ENCODE results near the gene MAP3K13.
"Not testable (repeated sequence)": the region's sequence is repeated elsewhere in the genome, so short reads cannot be mapped to it uniquely, and the experiment has no call there.

The MAP3K13 gene

DNA sequence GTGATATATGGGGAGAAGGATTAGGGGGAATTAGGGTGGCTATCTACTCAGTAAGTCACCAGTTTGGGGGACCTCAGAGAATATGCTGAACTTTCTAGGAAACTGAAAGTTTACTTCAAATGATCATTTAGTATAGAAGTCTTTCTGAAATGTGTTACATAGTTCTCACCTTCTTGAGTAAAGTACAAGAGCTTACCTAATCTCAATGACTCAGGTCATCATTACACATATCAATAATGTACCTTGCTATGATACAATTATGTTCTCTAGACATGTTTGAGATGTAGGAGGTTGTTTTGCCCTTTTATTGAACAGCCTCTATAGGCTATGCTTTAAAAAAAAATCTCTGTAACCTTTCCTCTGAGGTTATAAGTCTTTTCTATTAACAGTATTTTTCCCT lies 85.2 kb downstream of the MAP3K13 start:
- DNase-seq (ENCODE audit: low read depth): no peak

- DNase-seq (ENCODE audit: low read depth): not testable (repeated sequence)
These were observed 88.5 kb downstream of the MAP3K13 start for GRCh38 chr3:185451432-185451831.

GRCh38 chr3:185457376-185457775 lies 94.4 kb downstream of the MAP3K13 start:
- DNase-seq (ENCODE audit: low read depth): no peak

GRCh38 chr3:185460309-185460708 lies 97.4 kb downstream of the MAP3K13 start:
- DNase-seq (ENCODE audit: low read depth): no peak

GRCh38 chr3:185460719-185461350 lies 97.9 kb downstream of the MAP3K13 start:
- DNase-seq (ENCODE audit: low read depth): peak; percentile 4

- no peak for DNase-seq (ENCODE audit: low read depth)
These were observed 102.5 kb downstream of the MAP3K13 start for GRCh38 chr3:185465471-185465870.

- DNase-seq (ENCODE audit: low read depth): not testable (repeated sequence)
These were observed 103.2 kb downstream of the MAP3K13 start for GRCh38 chr3:185466123-185466522.

GRCh38 chr3:185469542-185469941 lies 106.6 kb downstream of the MAP3K13 start:
- no peak for DNase-seq (ENCODE audit: low read depth)

- DNase-seq (ENCODE audit: low read depth): no peak
These were observed 107.4 kb downstream of the MAP3K13 start for GRCh38 chr3:185470323-185470722.

- no peak for DNase-seq (ENCODE audit: low read depth)
These were observed 110.4 kb downstream of the MAP3K13 start for GRCh38 chr3:185473290-185473815.

- DNase-seq (ENCODE audit: low read depth): not testable (repeated sequence)
These were observed 112.0 kb downstream of the MAP3K13 start for GRCh38 chr3:185474922-185475321.

- no peak for DNase-seq (ENCODE audit: low read depth)
These were observed 114.4 kb downstream of the MAP3K13 start for GRCh38 chr3:185477316-185477715.

- no peak for DNase-seq (ENCODE audit: low read depth)
These were observed 116.5 kb downstream of the MAP3K13 start for GRCh38 chr3:185479373-185479945.

DNA sequence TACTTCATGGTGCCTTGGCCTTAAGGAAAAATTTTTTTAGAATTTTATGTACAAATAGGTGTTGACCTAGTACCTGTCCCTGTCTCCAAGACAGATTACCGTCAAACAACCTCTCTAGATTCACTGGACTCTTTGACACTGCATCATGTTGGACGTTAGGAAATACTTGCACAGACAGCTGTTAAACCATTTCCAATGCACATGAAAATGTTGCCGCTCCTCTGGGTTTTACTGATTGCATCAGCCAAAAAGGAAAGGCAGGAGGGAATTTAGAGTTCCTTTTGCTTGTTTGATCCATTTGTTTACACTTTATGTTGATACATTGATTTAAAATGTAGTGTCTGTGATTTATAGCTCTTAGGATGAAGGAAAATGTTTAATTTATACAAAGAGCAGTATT lies 121.4 kb downstream of the MAP3K13 start:
- no peak for DNase-seq (ENCODE audit: low read depth)

- DNase-seq (ENCODE audit: low read depth): no peak
These were observed 123.5 kb downstream of the MAP3K13 start for GRCh38 chr3:185486394-185486793.

DNA sequence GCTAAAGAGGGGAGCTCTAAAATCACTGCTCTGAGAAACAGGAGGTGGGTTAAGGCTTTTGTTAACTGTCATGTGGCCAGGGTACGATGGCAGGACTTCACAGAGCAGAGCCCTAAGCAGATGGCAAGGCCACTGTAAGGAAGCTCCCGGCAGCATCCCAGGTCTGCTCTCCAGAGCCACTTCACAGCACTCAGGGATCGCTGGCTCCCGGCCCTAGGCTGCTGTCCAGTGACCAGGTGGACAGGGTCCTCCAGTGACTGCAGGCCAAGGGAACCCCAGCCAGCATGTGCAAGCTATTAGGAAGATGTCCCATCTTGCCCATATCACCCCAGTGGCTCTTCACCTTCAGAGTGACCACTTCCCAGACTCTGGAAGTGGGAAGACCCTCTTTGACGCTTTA lies 125.5 kb downstream of the MAP3K13 start:
- no peak for DNase-seq (ENCODE audit: low read depth)

DNA sequence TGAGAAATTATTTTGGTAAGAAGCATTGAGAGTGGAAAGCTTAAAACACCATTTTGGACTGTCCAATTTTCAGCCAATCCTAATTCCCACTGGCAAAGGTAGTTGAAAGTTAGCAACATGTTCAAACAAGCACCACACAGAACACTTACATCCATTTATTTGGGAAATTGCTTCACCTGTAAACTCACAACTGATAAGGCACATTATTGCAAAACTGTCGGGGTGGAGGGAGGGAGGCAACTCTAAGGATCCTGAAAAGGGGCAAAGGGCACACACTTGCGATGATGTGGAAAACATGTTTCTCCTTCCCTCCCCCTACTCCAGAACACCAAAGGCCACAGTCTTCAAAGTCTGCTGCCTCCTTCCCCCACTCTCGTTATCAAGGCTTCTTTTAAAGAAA lies 126.5 kb downstream of the MAP3K13 start:
- DNase-seq (ENCODE audit: low read depth): no peak

GRCh38 chr3:185490241-185490640 lies 127.3 kb downstream of the MAP3K13 start:
- no peak for DNase-seq (ENCODE audit: low read depth)

DNA sequence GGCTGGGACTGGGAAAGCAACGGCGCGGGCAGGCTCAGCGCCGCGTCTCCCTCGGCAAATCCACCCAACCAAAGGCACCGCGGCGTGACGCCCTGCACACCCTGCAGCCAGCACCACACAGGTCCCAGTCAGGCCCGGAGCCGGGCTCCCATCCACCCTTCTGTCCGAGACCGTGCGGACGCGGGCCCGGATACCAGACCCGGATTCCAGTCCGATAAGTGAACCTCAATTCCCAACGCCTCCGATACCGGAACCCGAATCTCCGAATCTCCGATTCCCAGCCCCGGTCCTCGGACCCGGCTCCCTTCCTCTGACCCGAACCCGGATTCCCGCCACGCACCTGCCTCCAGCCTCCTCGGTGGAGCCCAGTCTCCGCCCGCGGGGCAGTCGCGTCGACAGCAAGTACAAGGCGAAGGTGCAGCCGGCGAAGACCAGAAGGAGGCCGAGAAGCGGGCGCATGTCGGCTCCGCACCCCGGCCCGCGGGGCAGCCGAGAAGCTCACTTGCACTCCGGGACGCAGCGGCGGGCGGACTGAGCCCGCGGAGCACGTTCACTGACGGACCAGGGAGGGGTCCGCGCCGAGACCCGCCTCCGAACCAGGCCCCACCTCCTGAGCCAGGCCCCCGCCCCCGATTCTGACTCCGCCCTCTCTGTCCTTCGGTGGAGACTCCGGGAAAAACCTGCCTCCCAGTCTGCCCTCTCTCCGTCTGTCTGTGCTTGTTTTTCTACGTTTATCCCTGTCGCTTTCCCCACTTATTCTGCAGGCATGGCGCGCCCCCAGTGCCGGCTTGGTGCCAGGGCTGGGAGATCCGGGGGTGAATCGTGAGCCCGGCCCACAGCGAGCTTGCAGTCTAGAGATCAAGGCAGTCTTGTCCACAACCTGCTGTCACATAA lies 135.8 kb downstream of the MAP3K13 start, which contains the start of gene TMEM41A:
TMEM41A (minus strand) TSS at position 533 of the 894 bp plus-strand sequence; CDS start at position 459, 74 bp downstream.
- peak; percentile 72 for DNase-seq (ENCODE audit: low read depth)

DNA sequence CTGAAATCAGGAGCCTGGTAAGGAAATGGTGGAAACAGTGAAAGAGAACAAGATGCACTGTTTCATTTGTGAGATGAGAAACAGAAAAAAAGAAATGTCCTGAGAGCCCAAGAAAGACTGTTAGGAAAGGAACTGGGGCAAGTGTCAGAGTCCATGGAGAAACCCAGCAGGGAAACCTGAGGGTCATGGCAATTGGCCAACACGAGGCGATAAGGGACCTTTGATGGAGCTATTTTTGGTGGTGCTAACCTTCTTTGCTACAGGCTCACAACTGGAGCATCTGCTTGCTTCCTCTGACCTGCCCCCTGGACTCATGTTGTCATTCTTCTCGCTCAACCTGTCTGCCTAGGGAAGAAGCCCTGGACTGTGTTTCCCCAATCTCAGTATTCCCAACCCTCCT lies 140.1 kb downstream of the MAP3K13 start:
- DNase-seq (ENCODE audit: low read depth): no peak

GRCh38 chr3:185503521-185503920 lies 140.6 kb downstream of the MAP3K13 start:
- no peak for DNase-seq (ENCODE audit: low read depth)

GRCh38 chr3:185504636-185505035 lies 141.7 kb downstream of the MAP3K13 start:
- DNase-seq (ENCODE audit: low read depth): no peak

- DNase-seq (ENCODE audit: low read depth): no peak
These were observed 144.9 kb downstream of the MAP3K13 start for GRCh38 chr3:185507883-185508282.
